ENCODE measurements around the gene NET1. TPM values are rescaled to one million over a fixed set of nuclear protein-coding genes. Genes with fewer than 3 reads are reported as not detected.
A peak's percentile ranks its signal among the peaks of the same experiment; 100 is the strongest.

The NET1 gene
- total and polyA plus RNA-seq, 12 donors: 8.7 to 26.2 (median 20.3) TPM

DNA sequence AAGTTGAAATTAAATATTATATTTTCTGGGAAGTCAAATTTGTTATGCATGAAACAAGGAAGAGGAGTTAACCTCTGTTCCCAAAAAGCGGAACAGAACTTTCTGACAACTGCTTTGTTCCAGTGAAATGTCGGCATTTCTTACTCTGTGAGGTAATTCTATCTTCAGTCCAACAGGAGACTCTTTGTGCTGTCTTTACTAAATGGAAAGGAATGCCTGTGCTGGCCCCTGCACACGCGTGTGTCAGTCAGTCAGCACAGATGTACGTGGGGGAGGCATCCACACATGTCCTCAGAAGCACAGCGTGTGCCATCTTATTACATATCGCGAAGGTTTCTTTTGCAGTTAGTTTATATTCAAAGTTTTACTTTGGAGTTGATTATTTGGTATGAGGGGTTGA lies 37.5 kb downstream of the NET1 start:
- Histone ChIP-seq H3K27me3 (no peaks in the 10 kb centered on the region), H3K9me3 (replicated peaks in 1 of 3) (no peaks in the 10 kb centered on the region), H3K4me1 (replicated peaks in 1 of 2) (peaks cover 0 to 16% of the 10 kb centered on the region in 2 donors), H3K36me3 (replicated peaks in 1 of 2) (peaks cover 0 to 24% of the 10 kb centered on the region in 2 donors), H3K27ac (peak overlapping the region in 2 of 5 donors; percentile 4 to 8), H3K4me3 (peak overlapping the region in 1 of 4 donors; percentile 24)
- intact Hi-C loops (cut with DNase I): loop anchor here in 1 of 2 donors (10.0 kb wide), 1 partner anchor 425 kb away; no protein-coding TSS in a partner anchor
- no peak for DNase-seq
- no peak for TF ChIP-seq POLR2A (IDR thresholded peaks at IDR 0.05)
- TF ChIP-seq, protein P1, sequence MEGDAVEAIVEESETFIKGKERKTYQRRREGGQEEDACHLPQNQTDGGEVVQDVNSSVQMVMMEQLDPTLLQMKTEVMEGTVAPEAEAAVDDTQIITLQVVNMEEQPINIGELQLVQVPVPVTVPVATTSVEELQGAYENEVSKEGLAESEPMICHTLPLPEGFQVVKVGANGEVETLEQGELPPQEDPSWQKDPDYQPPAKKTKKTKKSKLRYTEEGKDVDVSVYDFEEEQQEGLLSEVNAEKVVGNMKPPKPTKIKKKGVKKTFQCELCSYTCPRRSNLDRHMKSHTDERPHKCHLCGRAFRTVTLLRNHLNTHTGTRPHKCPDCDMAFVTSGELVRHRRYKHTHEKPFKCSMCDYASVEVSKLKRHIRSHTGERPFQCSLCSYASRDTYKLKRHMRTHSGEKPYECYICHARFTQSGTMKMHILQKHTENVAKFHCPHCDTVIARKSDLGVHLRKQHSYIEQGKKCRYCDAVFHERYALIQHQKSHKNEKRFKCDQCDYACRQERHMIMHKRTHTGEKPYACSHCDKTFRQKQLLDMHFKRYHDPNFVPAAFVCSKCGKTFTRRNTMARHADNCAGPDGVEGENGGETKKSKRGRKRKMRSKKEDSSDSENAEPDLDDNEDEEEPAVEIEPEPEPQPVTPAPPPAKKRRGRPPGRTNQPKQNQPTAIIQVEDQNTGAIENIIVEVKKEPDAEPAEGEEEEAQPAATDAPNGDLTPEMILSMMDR (IDR thresholded peaks at IDR 0.05): no peak
- WGBS, 4 donors: 59 to 74% (median 73%) methylated on average over 8 of the region's 8 CpGs

DNA sequence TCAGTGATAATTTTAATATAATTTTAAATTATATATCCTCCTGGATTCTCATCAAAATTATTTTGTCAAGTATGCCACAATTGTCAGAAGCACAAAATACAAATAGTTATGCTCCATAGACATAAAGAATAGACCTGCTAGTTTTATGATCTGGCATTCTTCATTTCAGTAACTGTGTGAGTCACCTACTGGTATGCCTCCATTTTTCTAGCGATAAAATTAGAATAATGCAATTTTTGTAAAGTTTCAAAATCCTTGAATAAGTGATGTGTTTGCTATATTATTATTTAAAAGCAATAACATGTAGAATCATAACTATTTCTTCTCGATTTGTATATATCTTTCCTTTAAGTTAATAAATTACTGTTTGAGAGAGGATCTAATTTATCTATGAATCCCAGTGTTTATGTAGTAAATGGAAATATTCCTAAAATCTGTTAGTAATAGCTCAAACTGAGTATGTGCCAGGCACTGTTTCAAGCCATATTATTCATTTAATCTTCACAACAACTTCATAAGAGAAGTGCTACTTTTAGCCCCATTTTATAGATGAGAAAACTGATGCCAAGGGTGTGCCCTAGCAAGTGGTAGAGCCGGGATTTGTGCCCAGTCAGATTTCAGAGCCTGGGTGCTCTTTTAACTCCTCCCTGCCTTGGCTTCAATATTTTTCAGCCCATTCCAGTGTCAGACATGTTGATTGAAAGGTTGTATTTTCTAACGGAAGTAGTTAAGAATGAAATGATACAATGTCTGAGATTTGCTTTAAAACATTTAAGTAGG lies 38.4 kb downstream of the NET1 start:
- intact Hi-C loops (cut with DNase I): no loop called here
- Histone ChIP-seq H3K27me3 (no peaks in the 10 kb centered on the region), H3K36me3 (replicated peaks in 1 of 2) (peaks cover 0 to 34% of the 10 kb centered on the region in 2 donors), H3K4me3 (no peak overlapping the region), H3K9me3 (replicated peaks in 1 of 3) (no peaks in the 10 kb centered on the region), H3K4me1 (replicated peaks in 1 of 2) (peaks cover 0 to 15% of the 10 kb centered on the region in 2 donors), H3K27ac (no peak overlapping the region)
- DNase-seq: no peak
- no peak for TF ChIP-seq POLR2A (IDR thresholded peaks at IDR 0.05)
- TF ChIP-seq, protein P1 (IDR thresholded peaks at IDR 0.05): no peak
- 83 to 87% (median 85%) methylated on average over 4 of the region's 4 CpGs for WGBS, 4 donors

- intact Hi-C loops (cut with DNase I): no loop called here
- H3K36me3 ChIP-seq (replicated peaks in 1 of 2): peaks cover 0 to 49% of the 10 kb centered on the region in 2 donors
These were observed 41.6 kb downstream of the NET1 start for GRCh38 chr10:5453749-5454489.

GRCh38 chr10:5456563-5456962 lies 44.2 kb downstream of the NET1 start:
- no peaks in the 10 kb centered on the region for H3K27me3 ChIP-seq
- H3K27ac ChIP-seq: no peak overlapping the region
- H3K4me1 ChIP-seq (replicated peaks in 1 of 2): no peaks in the 10 kb centered on the region
- WGBS, 4 donors: 94 to 96% (median 94%) methylated on average over 12 of the region's 12 CpGs
- no peak for DNase-seq
- no peak overlapping the region for H3K4me3 ChIP-seq
- TF ChIP-seq POLR2A (IDR thresholded peaks at IDR 0.05): no peak
- TF ChIP-seq, protein P1 (IDR thresholded peaks at IDR 0.05): no peak
- no peaks in the 10 kb centered on the region for H3K9me3 ChIP-seq (replicated peaks in 1 of 3)
- intact Hi-C loops (cut with DNase I): no loop called here
- H3K36me3 ChIP-seq (replicated peaks in 1 of 2): peaks cover 0 to 49% of the 10 kb centered on the region in 2 donors

More at GRCh38 chr10:5453749-5454489, 41.6 kb downstream of the NET1 start:
- Histone ChIP-seq H3K27me3 (no peaks in the 10 kb centered on the region), H3K9me3 (replicated peaks in 1 of 3) (no peaks in the 10 kb centered on the region), H3K4me1 (replicated peaks in 1 of 2) (no peaks in the 10 kb centered on the region), H3K27ac (no peak overlapping the region), H3K4me3 (no peak overlapping the region)
- no peak for DNase-seq
- WGBS, 4 donors: 92 to 96% (median 93%) methylated on average over 13 of the region's 13 CpGs
- no peak for TF ChIP-seq POLR2A (IDR thresholded peaks at IDR 0.05)
- TF ChIP-seq, protein P1 (IDR thresholded peaks at IDR 0.05): no peak

All from adrenal gland (tissue), 12 donors.